Neutrophil (primary cell): ENCODE data around the gene SMARCA2.

Experiments used
- H3K27ac ChIP-seq: fragments of 200-600 bp; sonication (generic); 2 replicates; pipeline ENCODE4 v1.5.1; 2016; ENCODE audit warnings: mild to moderate bottlenecking, moderate library complexity
- H3K27me3 ChIP-seq: fragments of 200-600 bp; sonication (generic); 2 replicates; pipeline ENCODE4 v1.6.0; 2016; ENCODE audit warnings: mild to moderate bottlenecking
- H3K36me3 ChIP-seq: fragments of 200-600 bp; sonication (generic); 2 replicates; pipeline ENCODE4 v1.5.1; 2017
- H3K4me1 ChIP-seq, 2 experiments: fragments of 200-600 bp in 1 of 2; sonication (generic) in 1 of 2; 1 replicate in 1 of 2; 2 replicates in 1 of 2; pipeline versions ENCODE4 v1.5.1 to v1.6.1; 2013 to 2016; ENCODE audit warnings: low read depth in 1 of 2, low read length in 1 of 2, mild to moderate bottlenecking in 1 of 2, moderate library complexity in 1 of 2; ENCODE audit not compliant: control insufficient read depth in 1 of 2, insufficient read depth in 1 of 2
- H3K4me3 ChIP-seq, 2 experiments: fragments of 200-600 bp in 1 of 2; sonication (generic) in 1 of 2; 1 replicate in 1 of 2; 2 replicates in 1 of 2; pipeline ENCODE4 v1.5.1; 2013 to 2016; ENCODE audit warnings: low read depth in 1 of 2, low read length in 1 of 2, mild to moderate bottlenecking in 1 of 2, moderate library complexity in 1 of 2
- H3K9me3 ChIP-seq: fragments of 200-600 bp; sonication (generic); 2 replicates; pipeline ENCODE4 v1.5.1; 2016
- CTCF ChIP-seq: fragments of 200-600 bp; sonication (generic); IDR thresholded peaks from 2 replicates; pipeline ENCODE4 v1.5.1; 2016; ENCODE audit warnings: antibody characterized with exemption

Gene SMARCA2

GRCh38 chr9:2174911-2175310 is 159.8 kb downstream of the SMARCA2 start:
- H3K36me3 ChIP-seq, result peaks cover 29% of the 10 kb centered on the region
- H3K4me1 ChIP-seq, result peaks cover 0 to 3% of the 10 kb centered on the region in 2 experiments
- no peak overlapping the region for H3K27ac ChIP-seq
- no peak overlapping the region for H3K4me3 ChIP-seq
- no peaks in the 10 kb centered on the region for H3K9me3 ChIP-seq
- no peaks in the 10 kb centered on the region for H3K27me3 ChIP-seq
- no peak for TF ChIP-seq CTCF

GRCh38 chr9:2177121-2177520 is 162.0 kb downstream of the SMARCA2 start:
- no peaks in the 10 kb centered on the region for H3K9me3 ChIP-seq
- H3K4me1 ChIP-seq, result peaks cover 0 to 3% of the 10 kb centered on the region in 2 experiments
- H3K36me3 ChIP-seq, result peaks cover 14% of the 10 kb centered on the region
- H3K27ac ChIP-seq, result no peak overlapping the region
- H3K27me3 ChIP-seq, result no peaks in the 10 kb centered on the region
- TF ChIP-seq CTCF, result no peak
- H3K4me3 ChIP-seq, result no peak overlapping the region

- H3K36me3 ChIP-seq, result peaks cover 13% of the 10 kb centered on the region
- H3K27ac ChIP-seq, result no peak overlapping the region
- H3K9me3 ChIP-seq, result no peaks in the 10 kb centered on the region
- TF ChIP-seq CTCF, result no peak
- peaks cover 0 to 3% of the 10 kb centered on the region in 2 experiments for H3K4me1 ChIP-seq
- no peaks in the 10 kb centered on the region for H3K27me3 ChIP-seq
- no peak overlapping the region for H3K4me3 ChIP-seq
Observed at GRCh38 chr9:2178034-2178734, 163.0 kb downstream of the SMARCA2 start.

- Histone ChIP-seq H3K9me3 (no peaks in the 10 kb centered on the region), H3K27ac (no peak overlapping the region), H3K4me3 (no peak overlapping the region), H3K27me3 (no peaks in the 10 kb centered on the region), H3K36me3 (peaks cover 26% of the 10 kb centered on the region), H3K4me1 (peaks cover 0 to 3% of the 10 kb centered on the region in 2 experiments)
- no peak for TF ChIP-seq CTCF
Observed at GRCh38 chr9:2179567-2179966, 164.4 kb downstream of the SMARCA2 start.

- Histone ChIP-seq H3K27me3 (no peaks in the 10 kb centered on the region), H3K4me1 (peaks cover 0 to under 1% of the 10 kb centered on the region in 2 experiments), H3K9me3 (no peaks in the 10 kb centered on the region), H3K36me3 (peaks cover 32% of the 10 kb centered on the region), H3K4me3 (no peak overlapping the region), H3K27ac (no peak overlapping the region)
- no peak for TF ChIP-seq CTCF
Observed at GRCh38 chr9:2180154-2180553, 165.0 kb downstream of the SMARCA2 start.
